ENCODE measurements around the gene HCK.

DNA sequence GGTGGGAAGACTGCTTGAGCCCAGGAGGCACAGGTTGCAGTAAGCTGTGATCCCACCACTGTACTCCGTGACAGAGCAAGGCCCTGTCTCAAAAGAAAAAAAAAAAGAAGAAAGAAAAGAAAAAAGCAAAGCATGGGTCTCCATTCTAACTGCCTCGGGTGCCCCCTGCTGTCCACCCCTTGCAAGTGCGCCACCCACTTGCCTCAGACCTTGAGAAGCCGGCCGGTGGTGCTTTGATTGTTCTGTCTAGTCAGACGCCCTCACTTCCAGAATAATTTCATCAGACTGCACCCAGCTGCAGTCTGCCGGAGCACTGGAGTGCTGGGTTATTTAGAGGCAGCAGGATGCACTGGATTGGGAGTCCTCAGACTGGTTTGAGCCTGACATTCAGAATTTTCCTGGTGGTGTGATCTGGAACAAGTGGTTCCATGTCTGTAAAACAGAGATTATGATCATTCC lies 39.9 kb downstream of the HCK start:
- TF ChIP-seq TEAD1 (CRISPR knock-in tag; IDR thresholded peaks at IDR 0.05) (no peak), CBX5 (IDR thresholded peaks at IDR 0.05; ENCODE audit: borderline replicate concordance, low read depth) (no peak), CEBPB (tag; IDR thresholded peaks at IDR 0.05) (no peak), NBN (IDR thresholded peaks at IDR 0.05; ENCODE audit: low read depth) (no peak; the same call in 1 of the 2 replicates)
- TF ChIP-seq, protein P1, sequence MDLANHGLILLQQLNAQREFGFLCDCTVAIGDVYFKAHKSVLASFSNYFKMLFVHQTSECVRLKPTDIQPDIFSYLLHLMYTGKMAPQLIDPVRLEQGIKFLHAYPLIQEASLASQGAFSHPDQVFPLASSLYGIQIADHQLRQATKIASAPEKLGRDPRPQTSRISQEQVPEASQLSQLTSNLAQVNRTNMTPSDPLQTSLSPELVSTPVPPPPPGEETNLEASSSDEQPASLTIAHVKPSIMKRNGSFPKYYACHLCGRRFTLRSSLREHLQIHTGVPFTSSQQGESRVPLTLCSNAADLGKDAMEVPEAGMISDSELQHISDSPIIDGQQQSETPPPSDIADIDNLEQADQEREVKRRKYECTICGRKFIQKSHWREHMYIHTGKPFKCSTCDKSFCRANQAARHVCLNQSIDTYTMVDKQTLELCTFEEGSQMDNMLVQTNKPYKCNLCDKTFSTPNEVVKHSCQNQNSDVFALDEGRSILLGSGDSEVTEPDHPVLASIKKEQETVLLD (IDR thresholded peaks at IDR 0.05) = no peak
- TF ChIP-seq, protein P2, sequence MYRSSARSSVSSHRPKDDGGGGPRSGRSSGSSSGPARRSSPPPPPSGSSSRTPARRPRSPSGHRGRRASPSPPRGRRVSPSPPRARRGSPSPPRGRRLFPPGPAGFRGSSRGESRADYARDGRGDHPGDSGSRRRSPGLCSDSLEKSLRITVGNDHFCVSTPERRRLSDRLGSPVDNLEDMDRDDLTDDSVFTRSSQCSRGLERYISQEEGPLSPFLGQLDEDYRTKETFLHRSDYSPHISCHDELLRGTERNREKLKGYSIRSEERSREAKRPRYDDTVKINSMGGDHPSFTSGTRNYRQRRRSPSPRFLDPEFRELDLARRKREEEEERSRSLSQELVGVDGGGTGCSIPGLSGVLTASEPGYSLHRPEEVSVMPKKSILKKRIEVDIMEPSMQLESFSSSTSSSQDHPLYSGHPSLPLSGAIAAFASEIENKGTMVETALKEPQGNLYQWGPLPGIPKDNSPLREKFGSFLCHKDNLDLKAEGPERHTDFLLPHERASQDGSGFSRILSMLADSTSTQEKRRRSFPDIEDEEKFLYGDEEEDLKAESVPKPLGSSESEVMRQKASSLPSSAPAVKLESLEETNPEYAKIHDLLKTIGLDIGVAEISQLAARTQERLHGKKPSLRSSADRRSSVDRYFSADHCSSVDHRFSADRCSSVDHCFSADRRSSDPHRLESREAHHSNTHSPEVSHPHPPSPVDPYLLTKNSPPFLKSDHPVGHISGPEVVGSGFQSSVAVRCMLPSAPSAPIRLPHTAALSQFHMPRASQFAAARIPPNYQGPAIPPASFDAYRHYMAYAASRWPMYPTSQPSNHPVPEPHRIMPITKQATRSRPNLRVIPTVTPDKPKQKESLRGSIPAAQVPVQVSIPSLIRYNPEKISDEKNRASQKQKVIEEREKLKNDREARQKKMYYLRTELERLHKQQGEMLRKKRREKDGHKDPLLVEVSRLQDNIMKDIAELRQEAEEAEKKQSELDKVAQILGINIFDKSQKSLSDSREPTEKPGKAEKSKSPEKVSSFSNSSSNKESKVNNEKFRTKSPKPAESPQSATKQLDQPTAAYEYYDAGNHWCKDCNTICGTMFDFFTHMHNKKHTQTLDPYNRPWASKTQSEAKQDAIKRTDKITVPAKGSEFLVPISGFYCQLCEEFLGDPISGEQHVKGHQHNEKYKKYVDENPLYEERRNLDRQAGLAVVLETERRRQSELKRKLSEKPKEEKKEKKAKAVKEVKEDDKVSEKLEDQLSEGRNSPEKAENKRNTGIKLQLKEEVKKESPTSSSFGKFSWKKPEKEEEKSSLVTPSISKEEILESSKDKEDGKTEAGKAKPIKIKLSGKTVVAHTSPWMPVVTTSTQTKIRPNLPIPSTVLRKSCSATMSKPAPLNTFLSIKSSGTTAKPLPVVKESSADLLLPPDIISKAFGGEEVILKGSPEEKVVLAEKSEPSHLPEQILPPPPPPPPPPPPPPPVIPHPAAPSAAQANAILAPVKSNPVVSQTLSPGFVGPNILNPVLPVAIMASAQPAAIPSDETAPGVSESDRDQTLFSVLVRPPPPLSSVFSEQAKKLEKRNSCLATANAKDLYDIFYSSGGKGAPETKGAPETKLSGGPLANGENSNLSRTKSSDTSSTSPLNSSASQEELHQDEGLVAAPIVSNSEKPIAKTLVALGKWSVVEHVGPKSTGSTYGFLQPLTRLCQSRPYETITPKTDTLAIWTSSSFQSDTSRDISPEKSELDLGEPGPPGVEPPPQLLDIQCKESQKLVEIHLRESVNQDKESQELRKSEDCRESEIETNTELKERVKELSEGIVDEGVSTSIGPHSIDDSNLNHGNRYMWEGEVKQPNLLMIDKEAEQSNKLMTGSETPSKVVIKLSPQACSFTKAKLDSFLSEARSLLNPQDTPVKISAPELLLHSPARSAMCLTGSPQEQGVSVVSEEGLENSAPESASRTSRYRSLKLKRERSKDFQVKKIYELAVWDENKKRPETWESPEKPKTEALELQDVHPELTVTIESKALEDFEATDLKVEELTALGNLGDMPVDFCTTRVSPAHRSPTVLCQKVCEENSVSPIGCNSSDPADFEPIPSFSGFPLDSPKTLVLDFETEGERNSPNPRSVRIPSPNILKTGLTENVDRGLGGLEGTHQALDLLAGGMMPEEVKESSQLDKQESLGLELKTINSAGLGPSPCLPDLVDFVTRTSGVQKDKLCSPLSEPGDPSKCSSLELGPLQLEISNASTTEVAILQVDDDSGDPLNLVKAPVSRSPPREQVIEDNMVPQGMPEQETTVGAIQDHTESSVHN (IDR thresholded peaks at IDR 0.05; ENCODE audit: borderline replicate concordance in 1 of 2, low read depth in 1 of 2) = no peak

Data from K562 (cell line).